Keratinocyte (primary cell): Measurements from ENCODE around the gene GNG4. TPM values are rescaled to one million over a fixed set of nuclear protein-coding genes. Genes with fewer than 3 reads are reported as not detected.
A peak's percentile ranks its signal among the peaks of the same experiment; 100 is the strongest.

Experiments
- DNase-seq: peaks from one replicate; pipeline ENCODE4 v3.0.0-alpha.2; 2011; ENCODE audit warnings: low read depth, missing footprints, low spot score
- FAIRE-seq: peaks from 2 replicates; lab custom pipeline; 2011; peaks lifted over from hg19 to GRCh38; lab: Jason Lieb, UNC
- H2AFZ ChIP-seq: 2 replicates; pipeline ENCODE4 v1.6.0; 2012; ENCODE audit warnings: low read length, control low read depth, inconsistent platforms; ENCODE audit not compliant: control insufficient read depth
- H3K27ac ChIP-seq: 2 replicates; pipeline ENCODE4 v1.5.1; 2011; ENCODE audit warnings: low read length; ENCODE audit not compliant: control insufficient read depth, insufficient read depth
- H3K27me3 ChIP-seq: 3 replicates; pipeline ENCODE4 v1.6.0; 2011; ENCODE audit warnings: low read length; ENCODE audit not compliant: control insufficient read depth, insufficient read depth; ENCODE audit errors: extremely low read depth
- H3K36me3 ChIP-seq, 2 experiments: 2 replicates in 1 of 2; 3 replicates in 1 of 2; pipeline ENCODE4 v1.5.1; 2011; ENCODE audit warnings: low read length in 2 of 2, mild to moderate bottlenecking in 1 of 2; ENCODE audit not compliant: control insufficient read depth in 2 of 2, insufficient read depth in 2 of 2; ENCODE audit errors: extremely low read depth in 1 of 2
- H3K4me1 ChIP-seq: 3 replicates; pipeline ENCODE4 v1.5.1; 2011; ENCODE audit warnings: low read length; ENCODE audit not compliant: control insufficient read depth, insufficient read depth; ENCODE audit errors: extremely low read depth
- H3K4me2 ChIP-seq: 3 replicates; pipeline ENCODE4 v1.6.0; 2011; ENCODE audit warnings: low read depth, low read length; ENCODE audit not compliant: control insufficient read depth, insufficient read depth; ENCODE audit errors: extremely low read depth
- H3K4me3 ChIP-seq, 3 experiments: fragments of 200-600 bp in 1 of 3; sonication (generic) in 1 of 3; 2 replicates in 2 of 3; 3 replicates in 1 of 3; pipeline ENCODE4 v1.5.1; 2011 to 2016; ENCODE audit warnings: low read length in 3 of 3, mild to moderate bottlenecking in 3 of 3, control low read depth in 2 of 3, inconsistent platforms in 1 of 3, low read depth in 1 of 3, mixed read lengths in 1 of 3, mixed run types in 1 of 3, moderate library complexity in 1 of 3; ENCODE audit not compliant: control insufficient read depth in 2 of 3, insufficient read depth in 2 of 3; ENCODE audit errors: extremely low read depth in 1 of 3
- H3K79me2 ChIP-seq: 2 replicates; pipeline ENCODE4 v1.6.0; 2012; ENCODE audit warnings: low read length; ENCODE audit not compliant: control insufficient read depth, insufficient read depth
- H3K9ac ChIP-seq: 3 replicates; pipeline ENCODE4 v1.6.0; 2011; ENCODE audit warnings: low read length; ENCODE audit not compliant: control insufficient read depth, insufficient read depth; ENCODE audit errors: extremely low read depth
- H3K9me1 ChIP-seq: 3 replicates; pipeline ENCODE4 v1.6.0; 2011; ENCODE audit warnings: low read length; ENCODE audit not compliant: control insufficient read depth, insufficient read depth; ENCODE audit errors: extremely low read depth
- H3K9me3 ChIP-seq: 2 replicates; pipeline ENCODE4 v1.5.1; 2012; ENCODE audit warnings: low read depth, low read length; ENCODE audit not compliant: control insufficient read depth
- H4K20me1 ChIP-seq: 3 replicates; pipeline ENCODE4 v1.6.0; 2011; ENCODE audit warnings: low read length; ENCODE audit not compliant: control insufficient read depth, insufficient read depth; ENCODE audit errors: extremely low read depth
- EZH2 ChIP-seq: IDR thresholded peaks from one replicate; pipeline ENCODE4 v1.6.1; 2012; ENCODE audit warnings: inconsistent platforms, mild to moderate bottlenecking, low read length, moderate library complexity
- dilution Hi-C: fragments of 300-500 bp; cut with MboI; formaldehyde crosslinking; loops from one replicate; pipeline ENCODE4 v1.7.0; 2020; ENCODE audit warnings: low sequenced_read_pairs; ENCODE audit not compliant: extremely low pct_ligation_motif_present
- polyA plus RNA-seq, 5 experiments: library from polyadenylated mRNA; depleted of rRNA in 3 of 5; stranded (reverse) in 3 of 5; stranded (forward) in 1 of 5; unstranded in 1 of 5; fragments of >200 nt; gene quantifications; 1 replicate in 1 of 5; 2 replicates in 3 of 5; 3 replicates in 1 of 5; pipeline versions ENCODE4 v1.2.1 to v1.2.3, GENCODE V29; 2011 to 2012; ENCODE audit warnings: missing spikeins in 2 of 5, low read depth in 1 of 5, low replicate concordance in 1 of 5
- TF ChIP-seq, protein P1 (sequence below), 3 experiments: IDR thresholded peaks in 1 of 3; conservative IDR thresholded peaks in 1 of 3; optimal IDR thresholded peaks in 1 of 3; 2 replicates in 2 of 3; 3 replicates in 1 of 3; pipeline versions ENCODE3 to v1.5.1; 2011; ENCODE audit warnings: low read length in 3 of 3, mild to moderate bottlenecking in 3 of 3, moderate library complexity in 2 of 3, control low read depth in 1 of 3, inconsistent platforms in 1 of 3; ENCODE audit not compliant: insufficient read depth in 2 of 3; ENCODE audit errors: extremely low read depth in 1 of 3

The GNG4 gene
- polyA plus RNA-seq, 1 donor (not counting 4 experiments of a cell fraction or from before 2014, with no cell fraction given): 0.07 TPM

DNA sequence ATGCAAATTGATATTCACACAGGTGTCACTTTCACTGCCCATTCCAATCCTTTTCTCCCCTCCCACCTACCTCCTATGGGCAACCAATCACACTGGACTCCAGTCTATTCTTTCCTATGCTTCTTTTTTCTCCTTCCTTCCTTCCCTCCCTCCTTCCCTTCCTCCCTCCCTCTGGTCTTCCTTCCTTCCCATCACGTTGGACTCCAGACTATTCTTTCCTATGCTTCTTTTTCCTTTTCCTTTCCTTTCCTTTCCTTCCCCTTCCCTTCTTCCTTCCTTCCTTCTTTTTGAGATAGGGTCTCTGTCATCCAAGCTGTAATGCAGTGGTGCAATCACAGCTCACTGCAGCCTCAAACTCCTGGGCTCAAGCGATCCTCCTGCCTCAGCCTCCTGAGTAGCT is 64.6 kb downstream of the GNG4 start:
- TF ChIP-seq, protein P1, sequence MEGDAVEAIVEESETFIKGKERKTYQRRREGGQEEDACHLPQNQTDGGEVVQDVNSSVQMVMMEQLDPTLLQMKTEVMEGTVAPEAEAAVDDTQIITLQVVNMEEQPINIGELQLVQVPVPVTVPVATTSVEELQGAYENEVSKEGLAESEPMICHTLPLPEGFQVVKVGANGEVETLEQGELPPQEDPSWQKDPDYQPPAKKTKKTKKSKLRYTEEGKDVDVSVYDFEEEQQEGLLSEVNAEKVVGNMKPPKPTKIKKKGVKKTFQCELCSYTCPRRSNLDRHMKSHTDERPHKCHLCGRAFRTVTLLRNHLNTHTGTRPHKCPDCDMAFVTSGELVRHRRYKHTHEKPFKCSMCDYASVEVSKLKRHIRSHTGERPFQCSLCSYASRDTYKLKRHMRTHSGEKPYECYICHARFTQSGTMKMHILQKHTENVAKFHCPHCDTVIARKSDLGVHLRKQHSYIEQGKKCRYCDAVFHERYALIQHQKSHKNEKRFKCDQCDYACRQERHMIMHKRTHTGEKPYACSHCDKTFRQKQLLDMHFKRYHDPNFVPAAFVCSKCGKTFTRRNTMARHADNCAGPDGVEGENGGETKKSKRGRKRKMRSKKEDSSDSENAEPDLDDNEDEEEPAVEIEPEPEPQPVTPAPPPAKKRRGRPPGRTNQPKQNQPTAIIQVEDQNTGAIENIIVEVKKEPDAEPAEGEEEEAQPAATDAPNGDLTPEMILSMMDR (optimal IDR thresholded peaks at IDR 0.05 in 1 of 3, IDR thresholded peaks at IDR 0.05 in 1 of 3, conservative IDR thresholded peaks at IDR 0.05 in 1 of 3; ENCODE audit: extremely low read depth in 1 of 3, insufficient read depth in 2 of 3, low read length in 3 of 3): no peak
- no peak for TF ChIP-seq EZH2
- Histone ChIP-seq H3K79me2 (no peaks in the 10 kb centered on the region), H3K27me3 (peaks cover 7% of the 10 kb centered on the region), H3K36me3 (no peaks in the 10 kb centered on the region), H2AFZ (no peak overlapping the region), H3K4me1 (peaks cover 8% of the 10 kb centered on the region), H3K9me3 (no peaks in the 10 kb centered on the region), H4K20me1 (no peaks in the 10 kb centered on the region), H3K9ac (no peak overlapping the region), H3K4me2 (no peak overlapping the region), H3K27ac (no peak overlapping the region), H3K4me3 (no peak overlapping the region), H3K9me1 (no peaks in the 10 kb centered on the region)
- DNase-seq: no peak
- no peak for FAIRE-seq
- dilution Hi-C loops: no loop called here

DNA sequence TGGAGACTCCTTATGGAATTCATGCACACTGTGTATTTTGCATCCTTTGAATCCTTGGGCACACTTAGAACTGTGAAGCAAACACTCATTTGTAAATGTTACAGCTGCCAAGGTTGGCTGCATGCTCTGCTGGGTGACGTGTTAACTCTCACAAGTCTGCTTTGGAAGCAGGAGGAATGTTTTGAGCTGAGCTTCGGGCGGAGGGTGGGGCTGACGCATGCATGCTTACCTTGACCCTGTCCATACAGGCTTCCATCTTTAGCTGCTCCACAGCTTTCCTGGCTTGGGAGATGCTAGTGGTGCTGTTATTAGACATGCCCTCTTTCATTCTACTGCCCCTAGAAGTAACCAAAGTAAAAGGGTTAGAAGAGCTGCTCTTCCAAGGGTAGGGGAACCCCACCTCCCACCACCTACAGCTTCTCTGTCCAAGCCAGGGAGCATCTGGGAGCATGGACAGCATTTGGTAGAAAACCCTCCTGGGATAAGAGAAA is 66.0 kb downstream of the GNG4 start:
- Histone ChIP-seq H3K4me3 (no peak overlapping the region), H3K36me3 (no peaks in the 10 kb centered on the region), H3K27ac (no peak overlapping the region), H3K4me1 (peaks cover 8% of the 10 kb centered on the region), H3K79me2 (no peaks in the 10 kb centered on the region), H4K20me1 (no peaks in the 10 kb centered on the region), H3K9ac (no peak overlapping the region), H3K9me1 (no peaks in the 10 kb centered on the region), H3K9me3 (no peaks in the 10 kb centered on the region), H3K27me3 (peaks cover 7% of the 10 kb centered on the region), H2AFZ (no peak overlapping the region), H3K4me2 (no peak overlapping the region)
- FAIRE-seq: peak; percentile 49
- no peak for TF ChIP-seq EZH2
- TF ChIP-seq, protein P1 (optimal IDR thresholded peaks at IDR 0.05 in 1 of 3, IDR thresholded peaks at IDR 0.05 in 1 of 3, conservative IDR thresholded peaks at IDR 0.05 in 1 of 3; ENCODE audit: extremely low read depth in 1 of 3, insufficient read depth in 2 of 3, low read length in 3 of 3): no peak
- dilution Hi-C loops: no loop called here
- peak; percentile 21 for DNase-seq
